ENCODE results near the gene NRXN3.

NRXN3 gene

DNA sequence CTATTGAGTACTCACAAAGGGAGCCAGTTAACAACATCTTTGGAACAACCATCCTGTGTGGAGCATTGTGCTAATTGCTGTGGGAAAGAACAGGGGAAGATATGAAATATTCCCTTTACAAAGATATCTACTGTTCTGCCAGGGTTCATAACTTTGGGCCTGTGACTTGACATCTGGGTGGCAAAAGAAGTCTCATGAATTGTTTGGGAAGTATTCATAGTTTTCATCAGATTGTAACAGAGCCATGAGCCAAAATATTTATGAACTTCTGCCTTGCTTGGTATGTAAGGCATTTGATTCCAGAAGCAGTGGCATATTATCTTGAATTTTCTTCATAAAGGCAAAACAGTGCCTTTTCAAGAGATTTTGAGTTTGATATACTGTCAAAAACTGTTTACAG, 1224.9 kb downstream of the NRXN3 start:
- DNase-seq, result no peak

DNA sequence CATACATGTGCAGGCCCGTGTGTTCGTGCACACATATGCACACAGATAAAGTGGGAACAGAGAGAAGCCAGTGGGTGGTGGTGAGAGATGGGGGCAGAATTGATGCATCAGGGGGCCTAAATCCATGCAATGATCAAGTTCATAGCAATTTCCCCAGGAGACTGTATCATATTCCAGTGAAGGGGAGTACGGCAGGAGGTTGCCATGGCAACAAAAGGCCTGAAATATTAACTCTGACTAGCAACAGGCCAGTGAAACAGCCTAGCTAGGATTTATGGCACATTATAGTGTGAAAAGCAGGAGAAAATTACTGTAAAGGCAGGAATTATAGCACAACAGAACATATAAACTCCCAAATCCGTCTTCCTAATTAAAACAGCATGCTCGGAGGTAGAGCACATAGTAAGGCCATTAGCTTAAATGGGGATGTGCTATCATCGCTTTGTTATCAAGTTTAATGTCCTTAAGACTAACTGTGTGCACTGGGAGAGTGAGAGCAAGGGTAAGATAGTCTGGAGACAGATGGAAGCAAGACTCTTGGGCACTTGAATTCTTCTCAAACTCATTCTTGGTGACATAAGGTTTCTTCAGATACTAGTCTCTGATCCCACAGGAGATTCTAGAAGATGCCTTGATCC, 1234.8 kb downstream of the NRXN3 start:
- peak in 5 of 56 donors; percentile 1 to 22 (median 5) for DNase-seq

DNA sequence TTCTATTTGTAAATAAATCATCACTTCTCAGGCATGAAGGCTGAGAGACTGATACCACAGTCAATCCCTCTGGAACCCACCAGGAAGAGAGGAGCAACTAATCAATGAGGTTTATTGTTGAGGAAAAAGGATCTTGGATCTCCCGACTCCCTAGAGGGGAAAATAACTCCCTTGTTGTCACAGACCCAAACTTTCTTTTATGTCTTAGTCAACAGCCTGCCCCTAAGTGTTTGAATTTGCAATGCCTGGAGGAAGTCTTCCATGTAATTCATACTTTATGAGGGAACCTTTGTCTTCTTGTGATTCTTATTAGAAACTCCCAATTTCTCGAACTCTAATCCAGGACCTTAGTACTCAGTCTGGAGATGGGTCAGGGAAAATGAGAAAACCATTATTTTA, 1235.3 kb downstream of the NRXN3 start:
- no peak for DNase-seq

DNA sequence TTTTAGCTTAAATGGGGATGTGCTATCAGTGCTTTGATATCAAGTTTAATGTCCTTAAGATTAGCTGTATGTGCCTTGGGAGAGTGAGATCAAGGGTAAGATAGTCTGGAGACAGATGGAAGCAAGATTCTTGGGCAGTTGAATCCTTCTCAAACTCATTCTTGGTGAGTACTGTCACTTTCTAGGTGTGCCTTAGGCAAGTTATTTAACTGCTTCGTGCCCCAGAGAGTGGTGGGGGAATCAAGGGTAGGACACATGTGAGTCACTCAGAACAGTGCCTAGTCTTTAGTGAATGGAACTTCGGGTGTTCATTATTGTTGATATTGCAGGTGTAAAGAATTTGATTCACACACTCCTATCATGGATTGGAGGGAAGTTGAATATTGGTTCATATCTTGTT, 1237.4 kb downstream of the NRXN3 start:
- DNase-seq, result no peak

DNA sequence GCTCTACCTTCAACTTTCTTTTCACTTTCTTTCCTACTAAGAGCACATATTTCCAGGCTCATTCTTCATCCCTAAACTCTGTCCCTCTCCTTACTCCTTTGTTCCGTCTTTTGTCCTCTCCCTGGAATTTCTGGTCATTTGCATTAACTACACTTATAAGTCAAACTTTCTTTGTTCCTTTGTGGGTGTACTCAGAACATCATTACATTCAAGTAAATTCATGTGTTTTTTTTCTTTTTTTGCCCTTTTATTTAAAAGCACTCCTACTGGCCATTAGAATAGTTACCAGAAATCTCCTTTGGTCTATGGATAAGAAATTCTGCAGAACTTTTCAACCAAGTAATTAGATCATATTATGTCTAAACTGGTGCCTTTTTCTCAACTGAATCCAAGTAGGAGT, 1238.5 kb downstream of the NRXN3 start:
- no peak for DNase-seq

GRCh38 chr14:79411403-79412174, 1241.4 kb downstream of the NRXN3 start:
- no peak for DNase-seq

- DNase-seq, result no peak
Observed at GRCh38 chr14:79412822-79413221, 1242.6 kb downstream of the NRXN3 start.

DNA sequence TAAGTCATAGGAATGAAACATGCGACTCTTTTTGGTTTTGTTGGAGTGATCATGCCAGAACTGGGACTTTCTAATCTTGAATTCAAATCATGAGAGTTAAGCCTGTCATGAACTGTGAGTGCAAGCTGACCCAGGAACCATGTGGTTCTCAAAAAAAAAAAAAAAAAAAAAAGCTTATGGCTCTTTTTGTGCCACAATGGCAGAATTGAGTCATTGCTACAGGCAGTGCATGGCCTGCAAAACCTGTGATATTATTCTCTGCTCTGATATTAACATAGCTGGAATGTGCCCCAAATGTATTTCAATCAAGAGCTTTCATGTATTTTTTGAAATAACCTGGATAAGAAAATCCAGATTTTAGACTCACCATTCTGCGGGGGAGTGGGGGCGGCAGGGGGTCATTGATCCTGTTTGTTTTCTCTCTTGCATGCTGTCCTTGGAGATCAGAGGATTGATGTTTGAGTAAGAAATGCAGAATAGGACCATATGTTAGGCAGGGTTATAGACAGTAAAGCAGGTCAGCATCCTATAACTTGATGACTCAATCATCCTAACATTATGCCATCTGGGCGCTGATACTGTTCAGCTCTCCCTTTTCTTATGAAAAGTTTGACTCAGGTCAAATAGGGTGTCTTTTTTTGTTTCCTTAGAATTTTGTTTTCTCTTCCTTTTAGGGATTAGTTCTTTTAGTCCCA, 1243.7 kb downstream of the NRXN3 start:
- DNase-seq, result no peak

DNA sequence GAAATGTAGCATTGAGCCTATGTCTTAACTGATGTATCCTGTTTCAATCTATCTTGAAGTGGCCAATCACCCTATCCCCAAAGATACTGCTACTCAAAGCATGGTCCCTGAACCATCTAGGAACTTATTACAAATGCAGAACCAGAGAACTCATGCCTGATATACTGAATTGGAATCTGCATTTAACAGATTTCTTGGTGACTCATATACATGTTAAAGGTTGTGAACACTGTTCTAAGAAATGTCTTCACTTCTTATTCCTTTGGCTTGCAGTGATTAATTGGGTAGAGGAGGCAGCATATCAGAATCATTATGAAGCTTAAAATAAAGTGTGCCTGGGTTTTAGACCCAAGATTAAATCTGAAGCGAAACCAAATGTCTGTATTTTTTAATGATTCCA, 1245.6 kb downstream of the NRXN3 start:
- DNase-seq, result no peak

- DNase-seq, result no peak
Observed at GRCh38 chr14:79417961-79418360, 1247.8 kb downstream of the NRXN3 start.

DNA sequence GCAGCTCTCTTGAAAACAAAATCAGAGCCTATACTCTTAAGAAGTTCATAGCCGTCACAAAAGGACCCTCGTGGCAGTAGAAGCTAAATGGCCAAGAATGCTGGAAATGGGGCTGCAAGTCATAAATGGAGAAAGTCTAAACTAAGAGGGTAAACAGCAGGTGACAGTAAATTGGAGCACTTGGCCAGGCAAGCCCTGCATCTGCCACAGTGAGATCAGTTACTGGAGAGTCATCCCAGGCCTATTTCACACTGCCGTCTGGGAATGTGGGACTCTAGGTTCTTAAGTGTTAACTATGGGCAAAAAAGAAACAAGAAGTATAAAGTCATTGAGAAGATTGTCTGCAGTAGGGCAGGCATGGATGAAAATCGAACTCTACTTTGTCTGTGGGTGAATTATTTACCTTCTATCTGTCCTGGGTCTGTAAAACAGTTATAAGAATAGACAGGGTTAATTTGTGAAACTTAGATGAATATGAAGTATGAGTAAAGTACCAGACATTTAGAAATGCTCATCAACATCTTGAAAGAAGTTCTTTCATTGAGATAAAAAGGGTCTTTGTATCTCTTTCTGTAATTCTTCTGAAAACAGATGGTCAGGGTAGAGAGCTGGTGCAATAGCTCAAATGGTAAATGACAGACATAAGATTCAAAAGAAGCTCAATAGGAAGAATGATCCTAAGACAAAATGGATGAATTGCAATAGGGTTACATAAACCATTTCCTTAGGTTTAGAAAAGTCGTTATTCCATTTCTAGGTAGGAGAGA, 1248.7 kb downstream of the NRXN3 start:
- no peak for DNase-seq

DNA sequence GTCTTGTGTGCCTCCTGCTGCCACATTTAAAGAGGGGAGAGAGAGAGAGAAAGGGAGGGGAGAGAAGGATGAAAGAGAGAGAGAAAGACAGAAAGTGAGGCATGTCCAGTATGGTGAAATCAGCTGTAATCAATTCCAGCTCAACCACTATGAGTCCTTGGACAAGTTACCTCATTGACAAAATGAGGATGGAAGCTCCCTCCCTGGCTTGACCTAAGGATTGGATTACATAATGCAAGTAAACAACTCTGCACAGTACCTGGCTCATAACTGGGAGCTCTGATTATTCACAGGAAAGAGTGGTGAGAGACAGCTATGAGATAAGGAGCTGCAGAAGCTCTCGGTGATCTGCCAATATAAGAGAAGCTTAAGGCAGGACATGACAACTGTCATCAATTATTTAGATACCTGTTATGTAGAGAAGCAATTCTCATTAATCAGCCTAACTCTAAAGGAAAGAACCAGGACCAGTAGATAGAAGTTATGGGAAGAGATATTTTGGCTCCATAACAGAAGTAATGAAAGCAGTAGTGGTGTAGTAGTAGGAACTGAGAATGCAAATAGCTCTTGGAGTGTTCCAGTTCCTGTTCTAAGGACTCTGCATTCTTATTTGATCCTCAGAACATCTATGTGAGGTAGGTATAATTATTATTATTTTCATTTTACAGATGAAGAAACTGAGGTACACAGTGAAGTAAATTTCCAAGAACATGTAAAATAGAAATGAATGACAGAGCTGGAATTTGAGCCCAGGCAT, 1249.6 kb downstream of the NRXN3 start:
- DNase-seq, result no peak

GRCh38 chr14:79420725-79421124, 1250.6 kb downstream of the NRXN3 start:
- DNase-seq, result no peak

GRCh38 chr14:79421811-79422210, 1251.6 kb downstream of the NRXN3 start:
- DNase-seq, result no peak

- DNase-seq, result no peak
Observed at GRCh38 chr14:79424462-79424861, 1254.3 kb downstream of the NRXN3 start.

GRCh38 chr14:79426103-79426755, 1256.1 kb downstream of the NRXN3 start:
- no peak for DNase-seq

- no peak for DNase-seq
Observed at GRCh38 chr14:79432640-79433039, 1262.5 kb downstream of the NRXN3 start.

DNA sequence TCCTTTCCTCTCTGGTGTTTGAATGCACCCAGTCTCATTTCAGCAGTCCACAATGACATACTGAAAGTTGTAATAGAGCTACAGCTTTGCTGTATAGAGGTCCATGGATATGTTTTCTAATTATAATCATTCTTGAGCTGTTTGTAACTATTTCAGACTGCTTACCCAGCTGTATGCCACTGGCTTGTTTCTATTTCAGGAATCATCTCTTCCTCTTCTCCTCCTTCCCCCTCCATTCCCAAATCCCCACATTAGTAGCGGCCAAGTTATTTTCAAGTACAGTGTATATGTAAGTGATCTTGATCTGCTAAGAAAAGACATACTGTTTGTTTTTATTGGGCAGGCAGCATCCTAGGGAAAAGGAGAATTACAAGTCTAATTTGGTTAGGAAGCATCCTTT, 1266.2 kb downstream of the NRXN3 start:
- DNase-seq, result no peak

DNA sequence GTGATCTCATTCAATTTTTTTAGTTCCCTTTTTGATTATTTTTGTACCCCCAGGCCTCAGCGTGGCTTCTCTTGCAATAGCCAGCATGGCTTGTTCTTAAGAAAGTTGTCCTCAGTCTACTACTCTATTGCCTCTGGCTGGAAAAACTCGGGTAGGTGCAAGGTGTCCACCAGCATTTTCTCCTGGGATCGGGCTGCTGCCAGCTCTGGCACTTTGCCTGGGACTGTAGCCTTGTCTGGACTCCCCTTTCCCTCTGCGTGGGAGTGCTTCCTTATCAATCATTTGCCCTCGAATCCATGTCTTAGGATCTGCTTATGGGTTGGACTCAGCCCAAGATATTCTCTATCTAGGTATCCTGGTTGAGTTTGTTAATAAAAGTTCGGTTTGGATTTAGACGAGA, 1267.8 kb downstream of the NRXN3 start:
- no peak for DNase-seq

- DNase-seq, result no peak
Observed at GRCh38 chr14:79438696-79439342, 1268.6 kb downstream of the NRXN3 start.
